NCI-H1436 treated with DMSO at 0.1 percent for 48 hours (cell line): ENCODE results near the gene CEMP1.
"Not testable (repeated sequence)": the region's sequence is repeated elsewhere in the genome, so short reads cannot be mapped to it uniquely, and the experiment has no call there.

Experiments used
- DNase-seq: peaks from one replicate; lab custom pipeline; 2025; lab: John Stamatoyannopoulos, UW

CEMP1 gene

DNA sequence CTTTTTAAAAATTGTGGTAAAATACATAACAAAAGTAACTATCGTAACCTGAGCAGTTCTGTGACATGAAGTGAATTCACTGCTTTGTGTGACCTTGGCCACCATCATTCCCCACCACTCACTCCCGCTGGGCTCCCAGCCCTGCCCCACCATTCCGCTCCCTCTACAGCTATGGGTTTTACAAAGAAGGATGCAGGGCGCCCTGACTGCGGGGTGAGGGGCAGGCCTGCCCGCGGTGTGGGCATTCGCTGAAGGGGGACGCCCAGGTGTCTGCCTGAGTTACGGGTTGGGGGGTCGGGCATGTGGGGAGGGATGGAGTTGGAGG is at the start of gene CEMP1:
Gene CEMP1, minus strand, starts transcription at position 38 of the 325 bp plus-strand sequence. CDS start 335 bp downstream, outside the sequence.
- no peak for DNase-seq

GRCh38 chr16:2580818-2581217 is 49.6 kb upstream of the CEMP1 start:
- DNase-seq = not testable (repeated sequence)

- DNase-seq = not testable (repeated sequence)
Measured at GRCh38 chr16:2580143-2580542, 48.9 kb upstream of the CEMP1 start.

- not testable (repeated sequence) for DNase-seq
Measured at GRCh38 chr16:2578905-2579304, 47.7 kb upstream of the CEMP1 start.

GRCh38 chr16:2577044-2577443 is 45.8 kb upstream of the CEMP1 start:
- not testable (repeated sequence) for DNase-seq

DNA sequence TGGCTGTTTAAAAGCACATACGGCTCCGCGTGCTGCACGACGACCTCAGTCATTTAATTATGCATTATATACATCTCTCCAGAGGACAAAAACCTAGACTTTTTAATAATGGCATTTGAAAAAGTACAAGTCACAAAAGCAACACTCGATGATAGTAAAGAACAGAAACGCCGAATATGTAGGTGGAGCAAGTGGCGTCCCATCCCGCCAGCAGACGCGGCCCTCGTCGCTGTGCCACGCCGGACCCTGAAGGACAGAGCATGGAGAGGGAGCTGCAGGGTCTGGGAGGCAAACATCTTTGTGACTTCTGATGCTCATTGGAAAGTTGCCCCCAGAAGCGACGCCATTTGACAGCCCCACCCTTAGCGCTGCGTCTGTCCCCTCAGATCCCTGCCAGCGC is 44.6 kb upstream of the CEMP1 start:
- not testable (repeated sequence) for DNase-seq

DNA sequence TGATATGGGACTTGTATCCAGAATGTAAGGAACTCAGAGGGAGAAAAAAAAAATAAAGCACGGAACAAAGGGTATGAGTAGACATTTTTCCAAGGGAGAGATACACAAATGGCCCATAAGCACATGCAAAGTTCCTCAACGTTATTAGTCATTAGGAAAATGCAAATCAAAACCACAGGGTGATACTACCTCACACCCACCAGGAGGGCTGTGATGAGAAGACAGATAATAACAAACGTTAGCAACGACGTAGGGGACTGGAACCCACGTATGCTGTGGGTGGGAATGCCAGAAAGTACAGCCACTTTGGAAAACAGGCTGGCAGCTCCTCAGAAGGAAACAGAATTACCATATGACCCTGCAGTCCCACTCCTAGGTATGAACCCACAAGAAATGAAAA is 41.5 kb upstream of the CEMP1 start:
- not testable (repeated sequence) for DNase-seq

GRCh38 chr16:2568573-2568972 is 37.4 kb upstream of the CEMP1 start:
- DNase-seq = not testable (repeated sequence)

DNA sequence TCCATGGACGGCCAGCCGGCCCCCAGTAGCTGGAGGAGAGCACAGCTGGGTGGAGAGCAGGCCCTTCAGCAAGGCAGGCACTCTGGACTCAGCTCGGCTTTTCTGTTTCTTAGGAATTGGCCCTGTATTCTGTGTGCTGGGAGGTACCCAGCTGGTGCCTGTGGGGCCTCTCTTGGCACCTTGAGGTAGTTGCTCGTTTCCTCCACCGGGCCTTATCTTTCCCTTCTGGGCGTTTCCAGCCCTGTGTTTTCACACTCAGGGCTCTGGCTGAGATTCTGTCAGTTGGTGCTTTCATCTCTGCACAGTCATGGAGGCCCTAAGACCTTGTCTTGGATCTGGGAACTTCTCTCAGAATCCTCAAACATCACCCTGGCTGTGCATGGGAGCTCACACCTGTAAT is 36.3 kb upstream of the CEMP1 start:
- DNase-seq = not testable (repeated sequence)

GRCh38 chr16:2560798-2561133 is 29.6 kb upstream of the CEMP1 start:
- DNase-seq = not testable (repeated sequence)

- not testable (repeated sequence) for DNase-seq
Measured at GRCh38 chr16:2560131-2560797, 29.1 kb upstream of the CEMP1 start.

- not testable (repeated sequence) for DNase-seq
Measured at GRCh38 chr16:2557150-2557549, 25.9 kb upstream of the CEMP1 start.

- not testable (repeated sequence) for DNase-seq
Measured at GRCh38 chr16:2554709-2555425, 23.7 kb upstream of the CEMP1 start.

DNA sequence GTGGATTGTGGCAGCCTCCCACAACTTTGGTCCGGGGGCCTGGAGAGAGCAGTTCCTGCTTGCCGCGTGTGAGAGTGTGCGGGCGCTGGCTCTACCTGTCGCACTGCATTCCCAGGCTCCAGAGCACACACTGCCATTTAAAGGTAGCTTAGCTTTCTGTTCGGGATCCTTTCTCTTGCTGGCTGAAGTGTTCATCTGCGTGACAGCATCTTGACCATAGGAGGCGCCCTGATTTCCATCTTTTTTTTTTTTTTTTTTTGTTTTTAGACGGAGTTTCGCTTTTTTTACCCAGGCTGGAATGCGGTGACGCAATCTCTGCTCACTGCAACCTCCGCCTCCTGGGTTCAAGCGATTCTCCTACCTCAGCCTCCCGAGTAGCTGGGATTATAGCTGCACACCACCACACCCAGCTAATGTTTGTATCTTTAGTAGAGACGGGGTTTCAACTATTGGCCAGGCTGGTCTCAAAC is 20.2 kb upstream of the CEMP1 start:
- DNase-seq = not testable (repeated sequence)

- not testable (repeated sequence) for DNase-seq
Measured at GRCh38 chr16:2550283-2550878, 19.2 kb upstream of the CEMP1 start.

GRCh38 chr16:2543771-2544170 is 12.6 kb upstream of the CEMP1 start:
- not testable (repeated sequence) for DNase-seq

- not testable (repeated sequence) for DNase-seq
Measured at GRCh38 chr16:2541409-2541808, 10.2 kb upstream of the CEMP1 start.

DNA sequence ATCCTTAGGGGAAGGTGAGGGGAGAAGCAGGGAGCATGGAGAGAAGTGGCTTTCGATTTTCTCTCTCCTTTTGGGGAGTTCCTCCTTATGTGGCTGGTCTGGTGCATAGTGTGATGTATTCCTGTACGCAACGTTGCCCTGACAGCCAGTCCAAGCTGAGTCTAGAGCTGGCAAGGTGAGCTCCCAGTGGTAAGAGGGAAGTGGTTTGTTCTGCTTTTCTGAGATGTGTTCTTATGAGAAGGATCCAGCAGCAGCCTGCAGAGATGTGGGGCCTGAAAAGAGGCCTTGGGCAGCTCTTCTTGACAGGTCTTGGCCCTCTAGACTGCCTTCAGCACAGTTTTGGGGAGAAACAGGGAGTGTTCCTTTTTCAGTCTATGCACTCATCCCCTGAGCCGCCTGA is 9.7 kb upstream of the CEMP1 start:
- DNase-seq = not testable (repeated sequence)

GRCh38 chr16:2539845-2540458 is 8.7 kb upstream of the CEMP1 start:
- not testable (repeated sequence) for DNase-seq

DNA sequence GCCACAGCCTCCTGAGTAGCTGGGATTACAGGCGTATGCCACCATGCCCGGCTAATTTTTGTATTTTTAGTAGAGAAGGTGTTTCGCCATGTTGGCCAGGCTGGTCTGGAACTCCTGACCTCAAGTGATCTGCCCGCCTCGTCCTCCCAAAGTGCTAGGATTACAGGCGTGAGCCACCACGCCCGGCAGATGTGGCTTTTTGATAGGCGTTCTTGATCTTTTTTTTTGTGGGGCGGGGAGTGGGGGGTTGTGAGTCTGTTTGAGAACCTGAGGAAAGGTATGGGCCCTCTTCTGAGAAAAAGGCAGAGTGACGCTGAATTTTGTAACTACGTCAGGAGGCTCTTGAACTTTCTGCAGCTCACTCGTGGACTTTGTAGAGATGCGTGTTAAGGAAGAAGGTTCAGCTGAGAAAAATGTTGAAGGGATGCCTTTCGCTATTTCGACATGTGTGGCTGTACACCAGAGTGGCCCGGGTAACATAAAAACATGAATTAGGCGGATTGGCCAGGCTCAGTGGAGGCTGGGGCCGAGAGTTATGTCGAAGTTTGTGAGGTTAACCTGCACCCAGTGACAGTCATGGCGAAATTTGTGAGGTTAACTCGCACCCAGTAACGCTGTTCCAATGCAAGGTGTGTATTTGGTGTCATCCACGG is 8.1 kb upstream of the CEMP1 start:
- DNase-seq = not testable (repeated sequence)

DNA sequence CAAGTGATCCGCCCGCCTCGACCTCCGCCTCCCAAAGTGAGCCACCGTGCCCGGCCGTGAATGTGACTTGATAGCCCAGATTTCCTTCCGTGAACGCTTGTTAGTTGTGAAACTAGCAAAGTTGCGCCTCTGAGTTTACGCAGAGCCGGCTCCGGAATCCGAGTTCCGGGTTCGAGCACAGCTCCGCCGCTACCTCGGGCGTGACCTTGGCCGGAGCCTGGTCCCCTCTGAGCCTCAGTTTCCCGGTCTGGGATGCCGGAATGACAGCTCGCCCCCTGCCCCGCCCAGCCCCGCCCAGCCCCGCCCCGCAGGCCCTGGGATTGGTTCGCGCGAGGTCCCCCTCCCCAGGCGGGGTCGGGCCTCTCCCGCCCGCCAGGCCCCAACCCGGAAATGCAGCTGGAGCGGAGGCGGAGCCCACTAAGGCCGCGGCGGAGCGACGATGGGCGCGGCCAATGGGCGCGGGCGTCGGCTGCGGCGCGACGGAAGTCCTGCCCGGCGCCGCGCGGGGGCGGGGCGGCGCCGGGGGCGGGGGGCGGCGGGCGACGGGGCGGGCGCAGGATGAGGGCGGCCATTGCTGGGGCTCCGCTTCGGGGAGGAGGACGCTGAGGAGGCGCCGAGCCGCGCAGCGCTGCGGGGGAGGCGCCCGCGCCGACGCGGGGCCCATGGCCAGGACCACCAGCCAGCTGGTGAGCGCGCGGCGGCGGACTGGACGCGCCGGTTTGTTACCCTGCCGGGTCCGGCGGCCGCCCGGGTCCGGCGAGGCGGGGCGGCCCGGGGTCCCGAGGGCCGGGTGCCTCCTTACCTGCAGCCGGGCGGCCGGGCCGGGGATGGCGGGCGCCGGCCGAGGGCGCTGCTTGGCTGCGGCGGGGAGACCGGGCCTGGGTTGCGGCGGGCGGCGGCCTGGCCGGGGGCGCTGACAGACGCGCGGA is 6.5 kb upstream of the CEMP1 start, which contains the start of gene PDPK1:
Gene PDPK1, plus strand, starts transcription at position 571 of the 929 bp plus-strand sequence. Its CDS starts 92 bp downstream, at position 663.
- DNase-seq = peak; percentile 66
